SJCRH30 (cell line): ENCODE data around the gene DHX15. TPM values are rescaled to one million over a fixed set of nuclear protein-coding genes. Genes with fewer than 3 reads are reported as not detected.
"Not testable (repeated sequence)": the region's sequence is repeated elsewhere in the genome, so short reads cannot be mapped to it uniquely, and the experiment has no call there.

ENCODE experiments used
- DNase-seq, 2 experiments: peaks; one replicate each; pipeline ENCODE4 v3.0.0-alpha.2; 2015 to 2020
- H3K27ac ChIP-seq: fragments of 250-450 bp; sonication (Bioruptor Pico); 2 replicates; pipeline ENCODE4 v1.5.1; 2020; ENCODE audit warnings: mild to moderate bottlenecking, moderate library complexity
- H3K27me3 ChIP-seq: fragments of 250-450 bp; sonication (Bioruptor Pico); 2 replicates; pipeline ENCODE4 v1.5.1; 2020; ENCODE audit warnings: mild to moderate bottlenecking, moderate library complexity
- H3K36me3 ChIP-seq: fragments of 250-450 bp; sonication (Bioruptor Pico); 2 replicates; pipeline ENCODE4 v1.5.1; 2020; ENCODE audit warnings: mild to moderate bottlenecking, moderate library complexity
- H3K4me1 ChIP-seq: fragments of 250-450 bp; sonication (Bioruptor Pico); 2 replicates; pipeline ENCODE4 v1.5.1; 2020; ENCODE audit warnings: mild to moderate bottlenecking, moderate library complexity
- H3K4me3 ChIP-seq: fragments of 250-450 bp; sonication (Bioruptor Pico); 2 replicates; pipeline ENCODE4 v1.5.1; 2020; ENCODE audit warnings: mild to moderate bottlenecking, moderate library complexity
- H3K9me3 ChIP-seq: fragments of 250-450 bp; sonication (Bioruptor Pico); replicated peaks from 2 replicates; pipeline ENCODE4 v1.5.1; 2020; ENCODE audit warnings: mild to moderate bottlenecking, moderate library complexity
- total RNA-seq: library from RNA; depleted of rRNA; stranded (reverse); fragments of >200 nt; shearing (Covaris generic); gene quantifications from 2 replicates; pipeline ENCODE4 v1.2.3, GENCODE V29; 2014; rRNA removed

The DHX15 gene
- total RNA-seq, 1 experiment from 2014 or later: 425 TPM

DNA sequence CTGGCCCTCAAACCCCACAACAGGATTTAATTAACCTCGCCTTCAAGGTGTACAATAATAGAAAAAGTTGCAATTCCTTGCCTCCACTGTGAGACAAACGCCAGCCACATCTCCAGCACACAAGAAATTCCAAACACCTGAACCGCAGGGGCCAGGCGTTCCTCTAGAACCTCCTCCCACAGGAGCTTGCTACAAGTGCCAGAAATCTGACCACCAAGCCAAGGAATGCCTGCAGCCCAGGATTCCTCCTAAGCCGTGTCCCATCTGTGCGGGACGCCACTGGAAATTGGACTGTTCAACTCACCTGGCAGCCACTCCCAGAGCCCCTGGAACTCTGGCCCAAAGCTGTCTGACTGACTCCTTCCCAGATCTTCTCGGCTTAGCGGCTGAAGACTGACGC, 81.3 kb downstream of the DHX15 start:
- H3K9me3 ChIP-seq, H3K27me3 ChIP-seq, H3K36me3 ChIP-seq, H3K27ac ChIP-seq, DNase-seq, H3K4me3 ChIP-seq, H3K4me1 ChIP-seq: not testable (repeated sequence)

GRCh38 chr4:24497221-24497620, 87.1 kb downstream of the DHX15 start:
- Histone ChIP-seq H3K27me3 (no peaks in the 10 kb centered on the region), H3K9me3 (no peaks in the 10 kb centered on the region), H3K4me1 (no peaks in the 10 kb centered on the region), H3K36me3 (no peaks in the 10 kb centered on the region), H3K27ac (no peak overlapping the region), H3K4me3 (no peak overlapping the region)
- no peak for DNase-seq

DNA sequence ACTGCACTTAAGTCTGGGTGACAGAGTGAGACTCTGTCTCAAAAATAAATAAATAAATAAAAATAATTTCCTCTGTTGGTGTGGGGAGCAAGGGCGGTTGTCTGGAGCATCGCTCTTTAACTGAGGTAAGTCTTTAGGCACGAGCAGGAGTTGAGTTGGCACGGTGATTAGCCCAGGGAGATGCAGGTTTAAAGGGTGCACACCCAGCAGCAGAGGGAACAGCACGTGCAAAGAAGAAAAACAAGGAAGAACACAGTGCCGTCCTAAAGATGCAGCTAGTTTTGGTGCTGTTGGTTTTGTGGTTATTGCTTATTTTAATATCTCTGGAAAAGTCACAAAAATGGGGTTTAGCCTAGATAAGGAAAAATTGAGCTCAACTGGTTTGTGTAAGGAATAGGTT, 87.8 kb downstream of the DHX15 start:
- no peak for DNase-seq
- Histone ChIP-seq H3K36me3 (no peaks in the 10 kb centered on the region), H3K27me3 (no peaks in the 10 kb centered on the region), H3K9me3 (no peaks in the 10 kb centered on the region), H3K4me1 (no peaks in the 10 kb centered on the region), H3K27ac (no peak overlapping the region), H3K4me3 (no peak overlapping the region)

- Histone ChIP-seq H3K27ac (no peak overlapping the region), H3K36me3 (no peaks in the 10 kb centered on the region), H3K9me3 (no peaks in the 10 kb centered on the region), H3K4me3 (no peak overlapping the region), H3K4me1 (no peaks in the 10 kb centered on the region), H3K27me3 (no peaks in the 10 kb centered on the region)
- DNase-seq: no peak
Measured at GRCh38 chr4:24495388-24495787, 89.0 kb downstream of the DHX15 start.

DNA sequence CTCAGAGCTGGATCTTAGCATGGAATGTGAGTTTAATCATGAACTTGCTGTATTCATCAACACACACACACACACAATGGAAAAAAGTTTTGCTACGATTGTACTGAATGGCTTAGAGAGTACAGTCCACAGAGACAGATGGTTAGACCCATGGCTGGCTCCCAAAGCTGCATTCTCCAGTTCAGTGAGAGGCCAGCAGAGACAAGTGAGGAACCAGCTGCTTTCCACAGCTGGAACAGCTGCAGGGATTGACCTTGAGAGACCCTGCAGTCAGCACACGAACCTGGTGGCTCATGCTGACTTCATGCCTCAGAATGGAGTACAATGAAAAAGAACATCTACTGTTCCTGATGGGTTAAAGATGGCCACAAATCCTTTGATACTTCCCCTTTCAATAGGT, 94.5 kb downstream of the DHX15 start:
- H3K27ac ChIP-seq: no peak overlapping the region
- H3K36me3 ChIP-seq: no peaks in the 10 kb centered on the region
- no peaks in the 10 kb centered on the region for H3K27me3 ChIP-seq
- peak; percentile 51 to 75 for DNase-seq
- no peaks in the 10 kb centered on the region for H3K9me3 ChIP-seq
- H3K4me3 ChIP-seq: no peak overlapping the region
- peaks cover 8% of the 10 kb centered on the region; the same call in 1 of the 2 replicates for H3K4me1 ChIP-seq

- Histone ChIP-seq H3K27ac (no peak overlapping the region), H3K4me3 (no peak overlapping the region), H3K9me3 (no peaks in the 10 kb centered on the region), H3K36me3 (no peaks in the 10 kb centered on the region), H3K4me1 (peaks cover 8% of the 10 kb centered on the region; the same call in 1 of the 2 replicates), H3K27me3 (no peaks in the 10 kb centered on the region)
- DNase-seq: peak; percentile 68 to 87
Measured at GRCh38 chr4:24488399-24489164, 95.8 kb downstream of the DHX15 start.

GRCh38 chr4:24482871-24483270, 101.5 kb downstream of the DHX15 start:
- H3K4me1 ChIP-seq: no peaks in the 10 kb centered on the region
- no peak overlapping the region for H3K27ac ChIP-seq
- H3K36me3 ChIP-seq: no peaks in the 10 kb centered on the region
- H3K4me3 ChIP-seq: no peak overlapping the region
- H3K27me3 ChIP-seq: 0 out of 2 replicates have a peak, but pooled peaks cover 3% of the 10 kb centered on the region
- H3K9me3 ChIP-seq: no peaks in the 10 kb centered on the region
- no peak for DNase-seq

DNA sequence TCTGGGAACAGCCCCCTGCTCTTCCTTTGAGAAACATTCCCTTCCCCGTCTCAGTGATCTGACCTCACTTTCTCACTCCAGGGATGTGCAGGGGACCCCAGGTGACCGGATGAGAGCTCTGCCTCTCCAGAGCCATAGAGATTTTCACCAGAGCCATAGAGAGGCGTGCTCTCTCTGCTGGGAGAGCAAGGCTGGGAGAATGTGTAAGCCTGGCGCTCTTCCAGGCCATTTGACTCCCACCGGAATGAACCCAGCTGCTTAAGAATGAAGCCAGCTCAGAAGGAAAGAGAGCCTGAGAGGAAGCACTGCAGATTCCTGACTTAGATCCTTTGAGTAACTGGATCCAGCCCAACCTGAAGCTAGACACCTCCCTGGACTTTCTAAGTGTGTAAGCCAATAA, 106.4 kb downstream of the DHX15 start:
- peak; percentile 24 to 70 for DNase-seq
- no peaks in the 10 kb centered on the region for H3K9me3 ChIP-seq
- H3K27ac ChIP-seq: no peak overlapping the region

More for the DNA sequence above, 106.4 kb downstream of the DHX15 start:
- 0 out of 2 replicates have a peak, but pooled peaks cover 3% of the 10 kb centered on the region for H3K27me3 ChIP-seq
- no peak overlapping the region for H3K4me3 ChIP-seq
- H3K4me1 ChIP-seq: no peaks in the 10 kb centered on the region
- no peaks in the 10 kb centered on the region for H3K36me3 ChIP-seq

Other genes starting within 250 kb of the DHX15 start
- gene SOD3, start 211.0 kb upstream of the DHX15 start, total RNA-seq: not detected in 2 replicates